NT2/D1 (cell line): ENCODE results near the gene STAG1.

Source experiments
- YY1 ChIP-seq: IDR thresholded peaks from 2 replicates; pipeline ENCODE4 v1.6.1; 2011; ENCODE audit not compliant: insufficient read length, insufficient read depth
- ZNF274 ChIP-seq: IDR thresholded peaks from 2 replicates; pipeline ENCODE4 v1.6.1; 2011; ENCODE audit warnings: mild to moderate bottlenecking, low read depth, low read length

DNA sequence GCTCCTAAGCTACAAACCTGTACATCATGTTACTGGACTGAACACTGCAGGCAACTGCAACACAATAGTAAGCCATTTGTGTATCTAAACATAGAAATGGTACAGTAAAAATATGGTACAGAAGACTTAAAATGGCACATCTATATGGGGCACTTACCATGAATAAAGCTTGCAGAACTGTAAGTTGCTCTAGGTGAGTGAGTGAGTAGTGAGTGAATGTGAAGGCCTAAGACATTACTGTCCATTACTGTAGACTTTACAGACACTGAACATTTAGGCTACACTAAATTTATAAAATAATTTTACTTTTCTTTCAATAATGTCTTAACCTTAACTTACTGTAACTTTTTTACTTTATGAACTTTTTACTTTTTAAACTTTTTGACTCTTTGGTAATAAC, 76.2 kb downstream of the STAG1 start:
- TF ChIP-seq ZNF274 (no peak), YY1 (no peak)
